ENCODE measurements around the gene WASHC2A. TPM values are rescaled to one million over a fixed set of nuclear protein-coding genes. Genes with fewer than 3 reads are reported as not detected.
"Not testable (repeated sequence)": the region's sequence is repeated elsewhere in the genome, so short reads cannot be mapped to it uniquely, and the experiment has no call there.

WASHC2A gene
- total RNA-seq, 1 donor from 2014 or later: 37.8 TPM

DNA sequence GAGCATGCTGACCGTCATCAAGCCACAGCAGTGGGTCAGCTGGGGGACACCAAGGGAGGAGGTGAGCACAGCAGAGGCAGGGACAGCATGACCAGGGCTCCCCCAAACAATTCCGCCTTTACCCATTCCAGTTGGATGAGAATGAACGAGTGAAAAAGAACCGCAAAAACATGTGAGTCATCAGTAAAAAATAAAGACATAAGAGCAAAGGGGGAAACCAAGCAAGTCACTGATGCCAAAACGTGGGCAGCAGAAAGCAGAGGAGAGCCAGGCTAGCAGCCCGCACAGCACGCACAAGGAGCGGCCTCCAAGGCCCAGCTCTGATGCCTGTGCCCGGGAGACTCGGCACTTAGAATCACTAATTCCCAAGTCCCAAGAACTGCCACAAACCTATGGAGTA lies 7.8 kb upstream of the WASHC2A start:
- DNase-seq (ENCODE audit: low spot score): not testable (repeated sequence)

DNA sequence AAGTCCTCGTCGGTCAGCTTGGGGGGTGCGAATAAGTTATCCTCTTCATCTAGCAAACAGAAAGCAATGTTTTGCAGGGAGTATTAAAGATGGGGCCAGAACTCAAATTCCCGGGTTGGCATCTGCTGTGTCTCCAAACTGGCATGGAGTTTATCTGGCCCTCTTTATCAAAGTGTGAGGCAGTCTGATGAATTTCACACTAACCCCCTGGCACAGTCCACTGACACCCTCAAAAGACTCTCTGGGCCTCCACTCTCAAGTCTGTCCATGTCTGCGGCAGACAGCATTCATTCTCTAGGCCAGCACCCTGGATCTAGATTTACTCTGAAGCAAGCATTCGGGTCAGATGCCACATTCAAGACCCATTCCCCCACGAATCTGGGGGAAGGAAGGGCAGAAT lies 6.2 kb upstream of the WASHC2A start:
- not testable (repeated sequence) for DNase-seq (ENCODE audit: low spot score)

DNA sequence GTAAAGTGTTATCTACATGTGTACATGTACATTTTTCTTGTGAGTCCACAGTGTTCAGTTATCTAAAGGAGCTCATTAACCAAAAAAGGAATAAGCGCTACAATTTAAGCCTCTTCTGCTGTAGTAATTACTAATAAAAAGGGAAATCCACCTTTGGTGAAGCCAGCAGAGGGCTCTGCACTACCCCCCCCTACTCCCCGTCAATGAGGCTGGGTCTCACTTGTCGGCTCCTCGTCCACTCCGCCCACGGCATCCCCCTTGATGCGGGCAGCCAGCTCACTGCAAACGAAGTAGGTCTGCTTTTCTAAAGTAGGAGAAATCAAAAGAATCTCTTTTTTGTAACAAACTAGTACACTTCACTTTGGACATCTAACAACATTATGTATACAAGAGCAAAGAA lies 4.7 kb upstream of the WASHC2A start:
- no peak for DNase-seq (ENCODE audit: low spot score)

DNA sequence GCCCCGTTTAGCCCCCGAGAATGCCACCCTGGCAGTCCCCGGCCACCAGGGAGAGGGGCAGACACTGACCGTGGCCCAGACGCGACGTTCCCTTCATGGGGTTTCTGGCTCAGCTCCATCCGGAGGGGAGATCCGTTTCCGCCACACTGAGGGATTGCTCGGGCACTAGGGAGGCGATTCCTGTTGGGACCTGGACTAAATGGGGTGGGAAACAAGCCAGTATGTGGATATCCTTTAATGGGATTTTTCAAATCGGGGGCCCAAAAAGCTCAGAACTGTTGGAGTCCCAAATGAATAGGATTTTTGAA lies 552 bp downstream of the WASHC2A start:
- DNase-seq (ENCODE audit: low spot score): not testable (repeated sequence)

DNA sequence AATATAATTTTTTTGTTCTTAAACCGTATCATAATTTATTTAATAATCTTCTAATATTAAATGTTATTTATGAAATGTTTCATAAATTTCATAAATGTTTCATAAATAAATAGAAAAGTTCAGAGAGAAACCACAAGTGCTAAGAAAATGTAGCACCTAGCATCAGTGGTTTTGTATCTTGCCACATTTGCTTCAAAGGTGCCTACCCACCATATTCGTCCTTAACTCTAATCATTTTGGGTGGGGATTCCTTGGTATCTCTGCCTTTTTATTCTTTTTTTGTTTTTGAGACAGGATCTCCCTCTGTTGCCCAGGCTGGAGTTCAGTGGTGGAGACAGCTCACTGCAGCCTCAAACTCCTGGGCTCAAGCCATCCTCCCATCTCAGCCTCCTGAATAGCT lies 7.4 kb downstream of the WASHC2A start:
- DNase-seq (ENCODE audit: low spot score): not testable (repeated sequence)

DNA sequence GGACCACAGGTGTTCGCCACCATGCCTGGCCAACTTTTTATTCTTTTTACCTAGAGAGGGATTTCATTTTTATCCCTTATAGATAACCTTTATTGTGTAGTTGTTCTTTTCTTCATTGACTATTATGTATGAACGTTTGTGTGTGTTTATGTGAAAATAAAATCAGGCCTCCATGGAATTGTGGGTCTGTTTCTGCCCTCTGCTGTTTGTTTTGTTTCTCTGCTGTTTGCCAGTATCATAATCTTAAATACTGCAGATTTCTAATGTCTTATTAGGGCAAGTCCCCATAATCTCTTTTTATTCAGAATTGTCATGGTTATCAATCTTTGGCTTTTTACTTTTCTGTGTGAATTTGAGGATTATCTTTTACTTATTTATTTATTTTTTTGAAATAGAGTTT lies 7.8 kb downstream of the WASHC2A start:
- DNase-seq (ENCODE audit: low spot score): not testable (repeated sequence)

DNA sequence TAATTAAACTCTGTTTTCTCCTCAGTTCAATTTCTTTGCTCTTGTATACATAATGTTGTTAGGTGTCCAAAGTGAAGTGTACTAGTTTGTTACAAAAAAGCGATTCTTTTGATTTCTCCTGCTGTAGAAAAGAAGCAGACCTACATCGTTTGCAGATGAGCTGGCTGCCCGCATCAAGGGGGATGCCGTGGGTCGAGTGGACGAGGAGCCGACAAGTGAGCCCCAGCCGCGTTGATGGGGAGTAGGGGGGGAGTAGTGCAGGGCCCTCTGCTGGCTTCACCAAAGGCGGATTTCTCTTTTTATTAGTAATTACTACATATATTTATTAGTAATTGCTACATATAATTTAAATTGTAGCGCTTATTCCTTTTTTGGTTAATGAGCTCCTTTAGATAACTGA lies 23.6 kb downstream of the WASHC2A start:
- DNase-seq (ENCODE audit: low spot score): not testable (repeated sequence)

DNA sequence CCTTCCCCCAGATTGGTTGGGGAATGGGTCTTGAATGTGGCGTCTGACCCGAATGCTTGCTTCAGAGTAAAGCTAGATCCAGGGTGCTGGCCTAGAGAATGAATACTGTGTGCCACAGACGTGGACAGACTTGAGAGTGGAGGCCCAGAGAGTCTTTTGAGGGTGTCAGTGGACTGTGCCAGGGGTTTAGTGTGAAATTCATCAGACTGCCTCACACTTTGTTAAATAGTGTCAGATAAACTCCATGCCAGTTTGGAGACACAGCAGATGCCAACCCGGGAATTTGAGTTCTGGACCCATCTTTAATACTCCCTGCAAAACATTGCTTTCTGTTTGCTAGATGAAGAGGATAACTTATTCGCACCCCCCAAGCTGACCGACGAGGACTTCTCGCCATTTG lies 25.2 kb downstream of the WASHC2A start:
- DNase-seq (ENCODE audit: low spot score): not testable (repeated sequence)

DNA sequence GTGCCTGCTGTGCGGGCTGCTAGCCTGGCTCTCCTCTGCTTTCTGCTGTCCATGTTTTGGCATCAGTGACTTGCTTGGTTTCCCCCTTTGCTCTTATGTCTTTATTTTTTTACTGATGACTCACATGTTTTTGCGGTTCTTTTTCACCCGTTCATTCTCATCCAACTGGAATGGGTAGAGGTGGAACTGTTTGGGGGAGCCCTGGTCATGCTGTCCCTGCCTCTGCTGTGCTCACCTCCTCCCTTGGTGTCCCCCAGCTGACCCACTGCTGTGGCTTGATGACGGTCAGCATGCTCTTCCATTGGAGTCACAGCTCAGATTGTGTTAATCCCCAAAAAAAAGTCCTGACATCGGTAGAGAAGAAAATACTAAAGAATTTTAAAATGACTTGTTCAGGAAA lies 26.9 kb downstream of the WASHC2A start:
- DNase-seq (ENCODE audit: low spot score): not testable (repeated sequence)

DNA sequence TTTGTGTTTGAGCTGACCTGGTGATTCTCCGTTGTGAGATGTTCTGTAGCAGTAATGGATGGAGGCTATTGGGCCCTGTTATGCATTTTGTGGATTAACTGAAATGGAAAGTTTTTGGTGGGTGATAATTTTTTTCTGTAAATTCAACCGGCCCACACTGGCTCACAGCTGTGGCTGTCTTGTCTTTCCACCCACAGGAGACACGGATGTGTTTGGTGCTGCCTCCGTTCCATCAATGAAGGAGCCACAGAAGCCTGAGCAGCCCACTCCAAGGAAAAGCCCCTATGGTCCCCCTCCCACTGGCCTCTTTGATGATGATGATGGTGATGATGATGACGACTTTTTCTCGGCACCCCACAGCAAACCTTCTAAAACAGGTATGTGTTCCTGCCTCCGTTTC lies 27.6 kb downstream of the WASHC2A start:
- DNase-seq (ENCODE audit: low spot score): not testable (repeated sequence)

DNA sequence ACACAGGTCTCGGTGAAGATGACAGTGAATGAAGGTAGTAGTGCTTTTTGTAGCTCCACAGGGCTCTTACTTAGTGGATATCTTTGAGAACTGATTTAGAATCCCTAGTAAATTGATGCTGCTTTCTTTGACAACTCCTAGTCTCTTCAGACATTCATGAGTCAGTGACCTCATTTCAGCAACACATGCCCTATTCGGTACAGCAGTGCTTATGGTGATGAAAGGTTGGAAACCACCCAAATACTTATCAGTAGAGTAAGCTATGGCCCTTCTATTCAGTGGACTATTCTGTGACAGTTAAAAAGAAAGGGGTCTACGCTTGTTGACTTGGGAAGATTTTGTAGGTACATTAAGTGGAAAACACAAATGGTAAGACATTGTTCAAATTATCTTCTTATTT lies 29.0 kb downstream of the WASHC2A start:
- DNase-seq (ENCODE audit: low spot score): not testable (repeated sequence)

DNA sequence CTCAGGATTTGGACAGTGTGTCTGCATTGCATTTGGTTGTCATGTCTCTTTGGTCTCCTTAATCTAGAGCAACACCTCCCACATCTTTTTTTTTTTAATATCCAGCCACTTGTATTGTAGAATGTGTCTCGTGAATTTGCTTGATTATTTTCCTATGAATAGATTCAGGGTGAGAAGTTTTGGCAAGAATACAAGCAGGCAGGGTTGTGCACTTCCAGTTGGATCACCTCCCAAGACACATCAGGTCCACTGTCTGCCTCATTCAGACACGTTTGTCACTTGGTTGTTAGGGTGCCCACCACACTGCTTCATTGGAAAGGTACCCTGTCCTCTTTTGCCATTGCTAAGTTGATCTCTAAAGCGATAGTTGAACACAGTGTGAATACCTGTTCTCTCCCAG lies 30.9 kb downstream of the WASHC2A start:
- DNase-seq (ENCODE audit: low spot score): not testable (repeated sequence)

DNA sequence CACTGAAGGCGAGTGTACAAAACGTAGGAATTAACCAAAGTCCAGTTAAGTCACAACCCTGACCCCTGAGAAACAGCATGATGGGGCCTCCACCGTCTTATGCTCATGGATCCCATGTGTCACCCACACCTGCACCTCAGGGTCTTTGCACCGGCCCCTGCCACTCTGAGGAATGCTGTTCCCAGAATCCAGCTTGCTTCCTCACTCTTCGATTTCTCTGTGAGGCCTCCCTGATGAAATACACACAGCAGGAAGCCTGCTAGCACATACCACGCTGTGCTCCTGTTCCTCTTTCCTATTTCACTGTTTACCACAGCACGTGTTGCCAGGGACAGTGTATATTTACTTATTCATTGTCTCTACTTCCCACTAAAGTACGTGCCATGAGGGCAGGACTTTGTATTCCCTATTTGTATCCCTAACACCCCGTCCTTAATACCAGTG lies 33.4 kb downstream of the WASHC2A start:
- not testable (repeated sequence) for DNase-seq (ENCODE audit: low spot score)

DNA sequence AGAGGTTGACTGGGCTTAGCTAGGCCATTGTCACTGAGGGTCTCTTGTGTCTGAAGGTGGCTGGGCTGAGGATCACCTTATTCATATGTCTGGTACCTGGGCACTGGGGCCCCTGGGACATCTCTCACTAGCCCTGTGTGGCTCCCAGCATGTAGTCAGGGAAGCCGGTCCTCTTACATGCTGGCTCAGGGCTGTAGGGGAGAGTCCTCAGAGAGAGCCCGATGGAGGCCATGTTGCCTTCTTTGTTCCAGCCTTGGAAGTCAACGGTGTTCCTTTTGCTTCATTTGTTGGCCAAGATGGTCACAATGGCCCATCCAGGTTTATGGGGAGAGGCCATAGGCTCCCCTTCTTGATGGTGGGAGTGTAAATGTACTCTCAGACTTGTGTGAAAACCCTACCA lies 34.0 kb downstream of the WASHC2A start:
- not testable (repeated sequence) for DNase-seq (ENCODE audit: low spot score)

DNA sequence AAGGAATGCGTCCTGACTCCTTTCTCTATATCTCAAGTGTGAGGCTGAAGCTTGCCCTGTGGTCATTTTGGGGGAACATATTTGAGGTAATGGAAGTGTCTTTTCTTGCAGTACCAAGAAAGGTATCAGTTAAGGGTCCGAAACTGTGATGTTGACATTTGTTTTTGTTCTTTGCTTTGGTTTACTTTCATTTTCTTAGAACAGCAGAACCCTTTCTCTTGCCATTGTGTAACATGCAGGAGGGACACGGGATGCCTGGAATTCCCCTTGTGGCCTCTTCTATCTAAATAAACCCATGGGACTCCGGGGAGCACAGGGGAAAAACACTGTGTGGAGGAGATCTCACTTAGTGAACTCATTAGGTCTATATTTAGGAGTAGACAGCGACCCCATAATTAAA lies 34.5 kb downstream of the WASHC2A start:
- not testable (repeated sequence) for DNase-seq (ENCODE audit: low spot score)

DNA sequence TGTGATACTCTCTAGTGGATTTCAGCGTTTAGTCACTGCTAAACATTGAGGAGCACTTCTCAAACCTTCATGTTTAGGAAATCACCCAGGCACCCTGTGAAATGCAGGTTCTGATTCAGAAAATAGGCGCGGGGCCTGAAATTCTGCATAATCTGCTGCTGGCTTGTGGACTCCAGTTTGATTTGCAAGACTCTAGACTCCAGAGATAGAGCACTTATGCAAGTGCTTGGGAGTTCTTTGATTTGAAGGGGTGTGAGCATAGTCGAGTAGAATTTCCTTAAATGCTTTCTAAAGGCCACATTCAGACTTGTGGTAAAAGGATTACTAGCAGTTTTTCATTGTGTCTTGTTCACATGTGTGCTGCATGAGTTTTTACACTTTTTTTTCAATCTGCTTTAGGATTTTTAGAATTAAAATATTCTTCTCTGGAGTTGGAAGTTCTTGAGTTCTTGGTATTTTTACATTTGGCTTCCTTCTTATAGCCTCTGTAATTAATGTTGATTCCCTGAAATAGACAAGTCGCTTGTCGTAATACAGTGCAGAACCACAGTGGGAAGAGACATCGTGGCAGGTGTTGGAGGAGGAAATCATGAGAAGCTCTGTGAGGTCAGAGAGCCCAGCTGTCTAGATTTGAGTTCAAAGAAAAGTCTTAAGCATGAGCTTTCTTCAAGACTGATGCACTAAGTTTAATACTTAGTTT lies 41.4 kb downstream of the WASHC2A start:
- DNase-seq (ENCODE audit: low spot score): not testable (repeated sequence)

DNA sequence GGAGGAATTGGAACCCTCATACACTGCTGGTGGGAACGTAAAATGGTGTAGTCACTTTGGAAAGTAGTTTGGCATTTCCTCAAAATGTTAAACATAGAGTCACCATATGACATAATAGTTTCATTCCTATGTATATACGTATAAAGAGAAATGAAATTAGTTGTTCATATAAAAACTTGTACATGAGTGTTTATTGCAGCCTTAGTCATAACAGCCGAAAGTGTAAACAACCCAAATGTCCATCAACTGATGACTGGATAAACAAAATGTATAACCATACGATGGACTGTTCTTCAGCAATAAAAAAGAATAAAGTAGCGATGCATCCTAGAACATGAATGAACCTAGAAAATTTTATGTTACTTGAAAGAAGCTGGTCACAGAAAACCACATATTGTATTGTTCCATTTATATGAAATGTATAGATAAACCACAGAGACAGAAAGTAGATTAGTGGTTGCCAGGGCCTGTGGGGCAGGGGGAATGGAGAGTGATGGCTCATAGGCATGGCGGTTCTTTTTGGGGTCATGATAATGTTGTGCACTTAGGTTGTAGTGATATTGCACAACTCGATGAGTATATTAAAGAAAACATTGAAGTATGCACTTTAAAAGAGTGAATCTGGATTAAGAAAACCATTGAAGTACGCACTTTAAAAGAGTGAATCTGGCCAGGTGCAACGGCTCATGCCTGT lies 44.8 kb downstream of the WASHC2A start:
- DNase-seq (ENCODE audit: low spot score): not testable (repeated sequence)

DNA sequence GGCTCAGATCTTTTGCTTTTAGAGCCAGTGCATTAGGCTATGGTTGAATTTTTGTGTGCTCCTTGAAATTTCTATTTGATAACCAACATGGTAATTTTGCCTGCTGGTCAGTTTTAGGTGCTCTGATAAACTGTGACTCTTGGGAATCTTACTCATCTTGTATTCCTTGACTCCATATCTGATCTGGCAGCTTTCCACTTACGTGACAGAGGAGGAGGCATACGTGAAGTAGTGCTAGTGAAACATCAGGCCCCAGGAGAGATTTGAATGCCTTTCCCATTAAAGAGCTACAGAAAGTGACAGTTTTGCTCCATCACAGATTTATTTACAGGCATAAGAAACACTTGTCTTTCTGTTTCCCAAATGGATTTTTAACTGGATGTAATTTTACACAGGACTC lies 59.0 kb downstream of the WASHC2A start:
- DNase-seq (ENCODE audit: low spot score): not testable (repeated sequence)

DNA sequence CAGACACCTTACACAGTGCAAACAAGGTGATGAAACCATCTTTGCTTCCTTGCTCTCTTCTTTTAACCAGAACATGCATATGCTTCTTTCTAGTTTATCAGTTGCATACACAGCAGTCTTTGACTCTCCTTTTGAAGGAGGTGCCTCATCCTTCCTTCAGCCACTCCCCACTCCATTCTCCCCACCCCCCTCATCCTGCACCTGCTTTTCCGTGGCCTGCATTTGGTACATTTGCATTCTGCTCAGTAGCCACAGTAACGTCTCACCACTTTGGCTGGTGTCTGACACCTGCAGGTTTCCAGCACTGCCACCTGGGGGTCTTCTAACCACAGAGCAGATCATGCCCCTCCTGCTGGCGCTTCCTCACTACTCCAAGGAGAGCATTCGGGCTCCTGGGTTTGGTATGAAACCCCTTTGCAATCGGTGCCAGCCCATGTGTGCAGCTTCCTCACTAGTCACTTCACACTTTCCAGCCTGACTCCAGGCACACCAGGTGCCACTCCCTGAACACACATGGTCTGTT lies 60.1 kb downstream of the WASHC2A start:
- not testable (repeated sequence) for DNase-seq (ENCODE audit: low spot score)

DNA sequence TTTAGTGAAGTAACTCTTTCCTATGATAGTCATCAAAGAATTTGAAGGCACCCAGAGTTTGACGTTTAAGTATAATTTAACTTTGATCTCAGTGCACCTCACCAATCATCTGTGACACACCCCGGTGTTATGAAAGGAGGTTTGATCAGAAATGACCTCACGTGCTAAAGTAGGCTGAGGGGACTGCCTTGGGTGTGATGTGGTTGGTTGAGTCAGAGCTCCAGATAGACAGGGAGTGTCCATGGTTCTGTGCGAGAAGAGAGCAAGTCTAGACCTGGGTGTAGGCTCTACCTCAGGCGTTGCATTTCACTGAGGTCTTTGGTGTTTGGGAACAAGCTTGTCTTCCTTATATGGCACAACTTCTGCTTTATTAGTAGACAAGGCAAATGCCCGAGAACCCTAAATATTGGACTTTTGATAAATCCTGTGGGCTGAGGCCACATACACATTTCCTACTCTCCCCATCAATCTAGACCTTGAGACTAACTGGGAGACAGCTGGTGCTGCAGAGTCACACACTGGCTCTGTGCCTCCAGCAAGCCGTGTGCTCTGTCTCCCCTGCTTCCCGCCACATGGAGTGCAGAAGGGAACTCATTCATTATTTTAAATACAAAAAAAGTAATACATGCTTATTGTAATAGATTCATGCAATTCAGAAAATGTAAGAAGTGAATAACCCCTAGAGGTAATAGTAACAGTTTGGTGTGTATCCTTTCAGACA lies 63.7 kb downstream of the WASHC2A start:
- not testable (repeated sequence) for DNase-seq (ENCODE audit: low spot score)

DNA sequence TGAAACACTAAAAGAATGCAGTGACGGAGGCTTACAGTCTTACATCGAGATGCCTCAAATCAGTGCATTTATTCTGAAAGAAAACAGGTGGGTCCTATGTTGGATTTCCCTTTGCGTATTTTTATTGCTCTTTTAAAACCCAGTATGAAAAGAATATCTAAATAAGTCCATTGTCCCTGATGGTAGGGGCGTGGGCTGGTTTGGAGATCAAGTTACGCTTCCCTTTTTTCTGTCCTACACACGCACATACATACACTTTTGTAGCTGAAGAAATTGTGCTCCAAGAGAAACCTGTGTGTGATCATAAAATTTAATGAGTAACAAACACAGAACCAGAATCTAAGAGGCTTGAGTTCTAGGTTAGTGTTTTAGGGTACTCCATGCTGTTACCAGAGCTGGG lies 64.6 kb downstream of the WASHC2A start:
- not testable (repeated sequence) for DNase-seq (ENCODE audit: low spot score)

DNA sequence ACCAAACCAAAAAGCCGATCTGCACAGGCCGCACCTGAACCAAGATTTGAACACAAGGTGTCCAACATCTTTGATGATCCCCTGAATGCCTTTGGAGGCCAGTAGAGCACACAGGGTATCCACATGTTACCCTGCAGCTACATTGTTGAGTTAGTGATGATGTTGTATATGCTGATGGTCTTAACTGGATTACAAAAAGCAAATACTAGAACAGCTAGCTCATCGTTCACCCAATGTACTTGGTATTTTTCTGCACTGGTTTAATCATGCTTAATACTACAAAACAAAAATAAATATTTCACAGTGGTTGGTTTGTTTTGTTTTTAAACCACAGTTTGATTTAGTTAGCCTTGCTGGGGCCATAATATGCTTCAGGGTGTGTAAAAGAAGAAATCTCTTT lies 65.1 kb downstream of the WASHC2A start:
- DNase-seq (ENCODE audit: low spot score): not testable (repeated sequence)

All from ureter (tissue), 1 donor.